Activated naive CD4-positive, alpha-beta T cell treated with anti-CD3 and anti-CD28 coated beads for 36 hours (primary cell): ENCODE results near the gene ADARB1. TPM values are rescaled to one million over a fixed set of nuclear protein-coding genes. Genes with fewer than 3 reads are reported as not detected.
"Not testable (repeated sequence)": the region's sequence is repeated elsewhere in the genome, so short reads cannot be mapped to it uniquely, and the experiment has no call there.

ENCODE experiments used
- CTCF ChIA-PET: fragments of 350-600 bp; sonication (Branson Sonifier 250); formaldehyde crosslinking; loops from one replicate; lab custom pipeline; 2021; ENCODE audit warnings: antibody characterized with exemption; lab: Charles Lee
- DNase-seq: peaks from one replicate; pipeline ENCODE4 v3.0.0-alpha.2; 2020
- H3K27ac Mint-ChIP-seq: one replicate; pipeline ENCODE4 v1.8.0; 2021; ENCODE audit warnings: mild to moderate bottlenecking, mixed read lengths
- H3K27me3 Mint-ChIP-seq: one replicate; pipeline ENCODE4 v1.8.0; 2021; ENCODE audit warnings: low read depth, mixed read lengths
- H3K36me3 Mint-ChIP-seq: one replicate; pipeline ENCODE4 v1.8.0; 2021; ENCODE audit warnings: low read depth, mixed read lengths
- H3K4me1 Mint-ChIP-seq: one replicate; pipeline ENCODE4 v1.8.0; 2021; ENCODE audit warnings: low read depth, mixed read lengths
- H3K4me3 Mint-ChIP-seq: one replicate; pipeline ENCODE4 v1.8.0; 2021; ENCODE audit warnings: mild to moderate bottlenecking, moderate library complexity, mixed read lengths
- H3K9me3 Mint-ChIP-seq: one replicate; pipeline ENCODE4 v1.8.0; 2021; ENCODE audit warnings: mixed read lengths
- intact Hi-C: fragments of 100-400 bp; cut with micrococcal nuclease; formaldehyde crosslinking; loops from one replicate; pipeline ENCODE4 v1.15.1; 2023
- total RNA-seq, 2 experiments: library from RNA; stranded (reverse); gene quantifications; one replicate each; pipeline ENCODE4 v1.2.3, GENCODE V29; 2021

ADARB1 gene, protein sequence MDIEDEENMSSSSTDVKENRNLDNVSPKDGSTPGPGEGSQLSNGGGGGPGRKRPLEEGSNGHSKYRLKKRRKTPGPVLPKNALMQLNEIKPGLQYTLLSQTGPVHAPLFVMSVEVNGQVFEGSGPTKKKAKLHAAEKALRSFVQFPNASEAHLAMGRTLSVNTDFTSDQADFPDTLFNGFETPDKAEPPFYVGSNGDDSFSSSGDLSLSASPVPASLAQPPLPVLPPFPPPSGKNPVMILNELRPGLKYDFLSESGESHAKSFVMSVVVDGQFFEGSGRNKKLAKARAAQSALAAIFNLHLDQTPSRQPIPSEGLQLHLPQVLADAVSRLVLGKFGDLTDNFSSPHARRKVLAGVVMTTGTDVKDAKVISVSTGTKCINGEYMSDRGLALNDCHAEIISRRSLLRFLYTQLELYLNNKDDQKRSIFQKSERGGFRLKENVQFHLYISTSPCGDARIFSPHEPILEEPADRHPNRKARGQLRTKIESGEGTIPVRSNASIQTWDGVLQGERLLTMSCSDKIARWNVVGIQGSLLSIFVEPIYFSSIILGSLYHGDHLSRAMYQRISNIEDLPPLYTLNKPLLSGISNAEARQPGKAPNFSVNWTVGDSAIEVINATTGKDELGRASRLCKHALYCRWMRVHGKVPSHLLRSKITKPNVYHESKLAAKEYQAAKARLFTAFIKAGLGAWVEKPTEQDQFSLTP
- 10 to 100 TPM; 30.1 to 33.3 TPM for total RNA-seq

DNA sequence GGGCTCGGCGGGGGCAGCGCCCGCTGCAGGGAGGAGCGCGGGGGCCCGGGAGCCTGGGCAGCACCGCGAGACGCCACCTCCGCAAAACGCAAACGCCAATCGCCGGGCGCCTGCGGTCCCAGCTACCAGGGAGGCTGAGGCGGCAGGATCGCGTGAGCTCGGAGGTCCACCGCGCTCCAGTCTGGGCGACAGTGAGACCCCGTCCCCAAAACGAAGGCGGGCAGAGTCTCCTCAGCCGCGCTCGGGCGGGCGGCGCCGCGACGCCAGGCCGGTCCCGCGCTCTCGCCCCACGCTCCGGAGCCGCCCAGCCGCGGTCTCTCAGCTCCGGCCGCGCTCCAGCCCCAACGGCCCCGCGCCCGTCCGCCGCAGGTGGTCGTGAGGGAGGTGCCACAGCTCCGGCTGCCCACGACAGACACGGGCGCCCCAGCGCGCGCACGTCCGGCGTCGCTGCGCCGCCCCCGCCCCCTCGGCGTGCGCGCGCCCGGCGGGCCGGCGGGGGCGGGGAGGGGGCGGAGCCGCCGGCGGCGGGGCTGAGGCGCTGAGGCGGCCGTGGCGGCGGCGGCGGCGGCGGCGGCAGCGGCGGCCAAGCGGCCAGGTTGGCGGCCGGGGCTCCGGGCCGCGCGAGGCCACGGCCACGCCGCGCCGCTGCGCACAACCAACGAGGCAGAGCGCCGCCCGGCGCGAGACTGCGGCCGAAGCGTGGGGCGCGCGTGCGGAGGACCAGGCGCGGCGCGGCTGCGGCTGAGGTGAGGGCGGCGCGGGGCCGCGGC, at the start of gene ADARB1:
TSS of gene ADARB1 (plus strand) at position 533 of the 770 bp plus-strand sequence. CDS start 97,077 bp downstream, outside the sequence.
- Mint-ChIP-seq H3K36me3 (peaks cover 2% of the 10 kb centered on the region), H3K4me3 (peak within 1 kb of the TSS; percentile 86), H3K4me1 (peaks cover 37% of the 10 kb centered on the region), H3K27me3 (no peaks in the 10 kb centered on the region), H3K27ac (peak within 1 kb of the TSS; percentile 76), H3K9me3 (no peaks in the 10 kb centered on the region)
- DNase-seq, result peak; percentile 53
- CTCF ChIA-PET, result interaction anchor here (0.8 to 1.4 kb wide), 3 partner anchors 28 to 64 kb away, joined by 3 to 6 read pairs (median 4); no protein-coding TSS in a partner anchor
- intact Hi-C loops, result no loop called here

DNA sequence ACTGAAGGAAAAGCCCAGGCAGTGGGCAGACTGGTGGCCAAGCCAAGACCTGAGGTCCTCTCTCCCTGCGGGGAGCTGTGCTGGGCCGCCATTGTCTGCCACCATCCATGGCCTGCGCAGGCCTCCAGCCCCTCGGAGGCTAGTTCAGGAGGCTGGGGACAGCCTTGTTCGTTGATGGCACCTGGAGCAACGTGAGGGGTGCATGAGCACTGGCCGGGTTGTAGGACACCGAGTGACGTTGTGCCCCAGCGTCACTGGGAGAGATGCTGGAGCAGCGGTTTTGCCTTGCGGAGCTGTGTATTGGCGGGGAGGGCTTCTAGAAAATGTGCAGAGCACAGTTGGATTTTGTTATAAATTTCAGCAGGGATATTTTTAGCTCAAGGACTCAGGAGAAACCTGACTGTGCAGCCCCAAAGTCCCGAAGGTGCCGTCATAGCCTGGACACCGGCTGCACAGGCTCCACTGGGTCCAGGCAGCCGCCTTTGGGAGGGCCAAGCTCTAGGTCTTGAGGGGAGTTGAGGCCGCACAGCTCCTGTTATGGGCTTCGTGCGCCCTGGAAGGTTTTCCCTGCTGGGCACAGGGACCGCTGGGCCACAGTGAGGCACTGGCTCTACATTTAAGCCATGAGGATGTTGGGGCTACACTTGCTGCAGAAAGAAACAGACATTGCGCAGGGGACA, 48.2 kb upstream of the ADARB1 start:
- intact Hi-C loops, result no loop called here
- Mint-ChIP-seq H3K27ac (no peak overlapping the region), H3K4me3 (no peak overlapping the region), H3K9me3 (peaks cover 8% of the 10 kb centered on the region), H3K36me3 (no peaks in the 10 kb centered on the region), H3K27me3 (peaks cover 2% of the 10 kb centered on the region), H3K4me1 (no peaks in the 10 kb centered on the region)
- no peak for DNase-seq
- CTCF ChIA-PET, result interaction anchor here (0.6 to 1.1 kb wide), 2 partner anchors 52 to 112 kb away, joined by 3 read pairs; no protein-coding TSS in a partner anchor

DNA sequence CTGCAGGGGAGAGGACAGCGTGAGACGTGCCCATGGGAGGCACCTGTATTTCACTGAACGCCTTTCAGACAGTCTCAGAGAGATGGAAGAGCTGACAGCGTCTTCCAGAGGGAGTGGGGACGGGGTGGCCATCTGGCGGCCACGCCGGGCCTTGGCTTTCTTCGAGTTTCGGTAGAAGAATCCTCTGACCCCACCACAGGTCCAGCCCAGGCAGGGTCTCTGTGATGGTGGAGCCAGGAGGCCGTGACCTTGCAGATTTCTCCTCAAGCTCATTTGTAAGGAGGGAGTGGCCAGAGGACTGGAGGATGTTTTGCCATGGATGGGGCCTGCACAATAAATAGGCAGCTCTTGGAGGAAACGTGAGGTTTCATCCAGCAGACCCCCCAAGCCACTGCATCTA, 47.6 kb upstream of the ADARB1 start:
- no peaks in the 10 kb centered on the region for H3K36me3 Mint-ChIP-seq

DNA sequence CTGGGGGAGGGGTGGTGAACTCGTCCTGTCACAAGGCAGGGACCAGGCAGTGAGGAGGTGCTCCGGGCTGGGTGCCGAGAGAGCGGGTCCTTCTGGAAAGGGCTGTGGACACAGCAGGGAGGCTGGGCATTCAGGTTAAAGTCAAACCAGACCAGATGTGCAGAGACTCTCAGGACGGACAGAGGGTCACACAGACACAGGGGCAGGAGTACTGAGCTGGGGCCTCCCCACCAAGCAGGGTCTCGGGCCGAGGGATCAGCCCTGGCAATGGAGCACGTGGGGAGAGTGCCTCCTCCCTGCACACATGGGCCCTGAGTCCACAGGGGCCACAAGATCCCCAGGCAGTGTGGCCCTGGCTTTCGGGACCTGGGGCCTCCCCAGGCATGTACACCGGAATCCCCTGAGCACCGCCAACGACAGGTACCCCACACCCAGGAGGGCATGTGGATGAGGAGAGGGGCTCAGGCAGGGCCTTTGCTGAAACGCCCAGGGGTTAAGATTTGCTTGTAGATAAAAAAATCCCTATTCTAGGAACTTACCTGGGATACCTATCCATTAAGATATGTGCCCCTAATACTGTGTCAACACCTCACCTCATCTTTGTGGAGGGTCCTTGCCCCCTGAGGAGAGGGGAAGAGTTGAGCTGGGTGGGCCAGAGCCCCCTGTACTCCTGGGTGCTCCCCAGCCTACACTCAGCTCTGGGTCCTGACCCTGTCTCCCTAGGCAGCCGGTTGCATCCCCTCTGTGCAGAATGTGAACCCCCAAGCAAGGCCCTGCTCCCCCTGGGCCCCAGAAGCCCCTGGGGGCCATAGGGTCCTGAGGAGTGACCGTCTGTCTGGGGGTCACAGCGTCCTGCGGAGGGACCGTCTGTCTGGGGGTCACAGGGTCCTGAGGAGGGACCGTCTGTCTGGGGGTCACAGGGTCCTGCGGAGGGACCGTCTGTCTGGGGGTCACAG, 46.9 kb upstream of the ADARB1 start:
- intact Hi-C loops, result no loop called here

More for the DNA sequence above, 47.6 kb upstream of the ADARB1 start:
- no peak for DNase-seq
- Mint-ChIP-seq H3K4me1 (no peaks in the 10 kb centered on the region), H3K4me3 (no peak overlapping the region), H3K27ac (no peak overlapping the region), H3K27me3 (peaks cover 2% of the 10 kb centered on the region), H3K9me3 (peaks cover 8% of the 10 kb centered on the region)
- intact Hi-C loops, result no loop called here
- CTCF ChIA-PET, result interaction anchor here (0.6 to 1.1 kb wide), 2 partner anchors 53 to 112 kb away, joined by 3 read pairs; no protein-coding TSS in a partner anchor

DNA sequence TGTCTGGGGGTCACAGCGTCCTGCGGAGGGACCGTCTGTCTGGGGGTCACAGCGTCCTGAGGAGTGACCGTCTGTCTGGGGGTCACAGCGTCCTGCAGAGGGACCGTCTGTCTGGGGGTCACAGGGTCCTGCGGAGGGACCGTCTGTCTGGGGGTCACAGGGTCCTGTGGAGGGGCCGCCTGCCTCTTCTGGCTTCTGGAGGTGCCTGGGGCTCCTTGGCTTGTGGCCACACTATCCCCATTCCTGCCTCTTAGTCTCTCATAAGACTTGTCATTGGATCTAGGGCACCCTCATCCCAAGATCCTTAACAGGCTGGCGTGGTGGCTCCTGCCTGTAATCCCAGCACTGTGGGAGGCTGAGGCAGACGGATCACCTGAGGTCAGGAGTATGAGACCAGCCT, 45.7 kb upstream of the ADARB1 start:
- intact Hi-C loops, H3K36me3 Mint-ChIP-seq, DNase-seq, H3K4me1 Mint-ChIP-seq, H3K27me3 Mint-ChIP-seq, H3K27ac Mint-ChIP-seq, H3K4me3 Mint-ChIP-seq, H3K9me3 Mint-ChIP-seq: not testable (repeated sequence)
- CTCF ChIA-PET, result interaction anchor here (0.7 kb wide), 1 partner anchor 490 kb away, joined by 6 read pairs; no protein-coding TSS in a partner anchor

More for the DNA sequence above, 46.9 kb upstream of the ADARB1 start:
- H3K27me3 Mint-ChIP-seq, result peaks cover 4% of the 10 kb centered on the region
- CTCF ChIA-PET, result interaction anchor here (1.1 kb wide), 1 partner anchor 111 kb away, joined by 3 read pairs; no protein-coding TSS in a partner anchor
- H3K27ac Mint-ChIP-seq, result no peak overlapping the region
- H3K4me1 Mint-ChIP-seq, result no peaks in the 10 kb centered on the region
- no peak overlapping the region for H3K4me3 Mint-ChIP-seq
- DNase-seq, result no peak
- H3K9me3 Mint-ChIP-seq, result peaks cover 8% of the 10 kb centered on the region
- H3K36me3 Mint-ChIP-seq, result no peaks in the 10 kb centered on the region

DNA sequence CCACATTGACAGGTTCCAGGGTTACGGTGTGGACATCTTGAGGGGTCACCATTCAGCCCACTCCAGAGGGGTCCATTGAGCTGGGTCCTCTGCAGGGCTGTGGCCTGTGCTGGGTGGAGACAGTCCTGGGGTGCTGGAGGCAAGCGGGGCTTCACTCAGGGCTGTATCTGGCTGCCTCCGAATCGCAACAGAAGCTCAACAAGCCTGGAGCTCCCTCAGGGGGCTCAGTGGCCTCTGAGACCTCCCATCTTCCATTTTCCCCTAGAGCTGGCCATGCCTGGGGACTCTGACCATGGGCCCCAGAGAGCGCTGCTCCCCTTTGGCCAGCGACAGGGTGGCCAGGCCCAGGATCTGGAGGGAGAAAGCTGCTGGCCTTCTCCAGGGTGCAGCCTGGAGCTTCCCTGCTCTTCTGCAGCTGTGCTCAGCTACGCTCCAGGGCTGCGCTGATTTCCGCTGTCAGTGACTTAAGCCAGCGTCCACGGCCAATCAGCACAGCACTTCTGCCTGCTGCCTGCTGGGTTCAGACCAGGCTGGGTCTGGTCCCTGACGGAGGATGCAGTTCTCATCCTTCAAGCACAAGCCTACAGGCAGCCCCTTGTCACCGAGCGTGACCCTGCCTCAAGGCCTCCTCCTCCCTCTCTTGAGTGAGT, 45.0 kb upstream of the ADARB1 start:
- CTCF ChIA-PET, result interaction anchor here (0.7 to 1.6 kb wide), 2 partner anchors 109 to 490 kb away, joined by 3 to 6 read pairs; no protein-coding TSS in a partner anchor
- H3K4me3 Mint-ChIP-seq, result no peak overlapping the region
- H3K9me3 Mint-ChIP-seq, result peaks cover 2% of the 10 kb centered on the region
- intact Hi-C loops, result no loop called here
- H3K4me1 Mint-ChIP-seq, result no peaks in the 10 kb centered on the region
- peaks cover 4% of the 10 kb centered on the region for H3K27me3 Mint-ChIP-seq
- H3K27ac Mint-ChIP-seq, result no peak overlapping the region
- H3K36me3 Mint-ChIP-seq, result no peaks in the 10 kb centered on the region
- DNase-seq, result no peak

DNA sequence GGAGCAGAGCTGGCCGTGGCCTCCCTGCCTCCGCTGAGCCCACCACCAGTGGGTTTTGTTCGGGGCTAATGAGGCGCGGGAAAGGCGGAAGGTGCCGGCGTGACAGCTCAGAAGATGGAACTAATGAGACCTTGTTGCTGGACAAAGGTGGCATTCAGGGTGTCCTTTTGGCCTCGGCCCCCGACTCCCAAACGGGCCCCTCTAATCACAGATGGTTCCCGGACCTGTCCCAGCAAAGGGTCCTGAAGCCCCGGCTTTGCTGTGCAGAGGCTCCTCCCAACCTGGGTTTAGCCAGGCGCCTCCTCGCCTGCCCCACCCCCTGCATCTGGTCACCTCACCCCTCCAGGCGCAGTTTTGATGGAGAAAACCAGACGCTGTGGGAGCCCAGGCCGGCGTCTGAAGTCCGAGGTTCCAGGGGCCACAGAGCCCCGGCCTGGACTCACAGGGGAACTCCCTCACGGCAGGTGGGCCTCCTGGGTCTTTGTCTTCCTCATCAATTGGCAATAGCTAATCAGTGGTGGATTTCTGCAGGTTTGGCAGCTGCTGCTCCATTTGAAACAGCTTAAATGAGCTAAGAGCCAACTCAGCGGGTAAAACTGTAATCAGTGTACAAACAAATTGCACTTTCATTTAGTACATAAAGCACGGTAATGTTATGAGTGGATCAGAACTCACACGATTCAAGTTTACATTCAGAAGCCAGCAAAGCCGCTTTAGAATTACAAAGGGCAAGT, 44.3 kb upstream of the ADARB1 start:
- H3K27me3 Mint-ChIP-seq, result peaks cover 4% of the 10 kb centered on the region
- no peak overlapping the region for H3K27ac Mint-ChIP-seq
- H3K9me3 Mint-ChIP-seq, result no peaks in the 10 kb centered on the region
- CTCF ChIA-PET, result interaction anchor here (1.6 kb wide), 1 partner anchor 108 kb away, joined by 3 read pairs; no protein-coding TSS in a partner anchor
- no peaks in the 10 kb centered on the region for H3K4me1 Mint-ChIP-seq
- intact Hi-C loops, result no loop called here
- DNase-seq, result no peak
- H3K4me3 Mint-ChIP-seq, result no peak overlapping the region
- H3K36me3 Mint-ChIP-seq, result no peaks in the 10 kb centered on the region

DNA sequence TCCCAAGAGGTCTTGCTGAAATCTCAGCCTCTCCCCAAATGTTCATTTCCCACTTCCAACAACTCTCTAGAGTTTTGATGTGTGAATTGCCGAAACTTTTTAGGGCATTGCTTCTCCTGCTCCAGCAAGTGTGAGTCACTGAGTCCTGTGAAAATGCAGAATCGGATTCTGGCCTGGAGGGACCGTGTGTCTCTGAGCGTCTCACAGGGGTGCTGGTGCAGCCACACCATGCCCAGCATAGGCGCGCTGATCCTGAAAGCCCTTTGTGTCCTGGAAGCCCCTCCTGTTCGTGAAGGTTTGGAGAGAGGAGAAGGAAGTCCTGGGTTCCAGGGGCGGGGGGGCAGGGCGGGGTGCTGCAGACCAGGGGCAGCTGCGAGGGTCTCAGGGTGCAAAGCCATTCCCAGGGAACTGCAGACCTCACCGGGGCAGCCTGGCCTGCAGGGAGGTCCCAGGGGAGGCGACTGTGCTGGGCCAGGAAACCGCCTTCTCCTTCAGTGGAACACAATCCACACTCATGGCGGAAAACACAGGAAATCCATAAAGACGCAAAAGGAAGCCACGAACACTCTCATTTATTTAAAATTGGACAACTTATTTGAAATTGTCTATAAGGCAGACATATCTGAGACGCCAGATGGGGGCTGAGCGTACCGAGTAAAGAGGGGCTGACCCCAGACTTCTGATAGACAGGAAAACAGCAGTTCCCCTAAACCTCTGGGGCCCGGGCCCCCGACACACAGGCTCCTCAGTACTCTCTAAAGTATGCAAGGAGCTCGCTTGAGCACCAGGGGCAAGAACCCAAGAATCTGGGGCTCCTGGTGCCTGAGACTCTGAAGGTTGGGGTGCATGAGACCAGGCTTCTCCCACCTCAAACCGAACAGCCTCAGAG, 43.5 kb upstream of the ADARB1 start:
- CTCF ChIA-PET, result interaction anchor here (1.6 kb wide), 1 partner anchor 107 kb away, joined by 3 read pairs; no protein-coding TSS in a partner anchor
- H3K4me3 Mint-ChIP-seq, result no peak overlapping the region
- no peak for DNase-seq
- H3K4me1 Mint-ChIP-seq, result no peaks in the 10 kb centered on the region
- peaks cover 5% of the 10 kb centered on the region for H3K27me3 Mint-ChIP-seq
- H3K9me3 Mint-ChIP-seq, result peaks cover 4% of the 10 kb centered on the region
- intact Hi-C loops, result no loop called here
- no peaks in the 10 kb centered on the region for H3K36me3 Mint-ChIP-seq
- H3K27ac Mint-ChIP-seq, result no peak overlapping the region

DNA sequence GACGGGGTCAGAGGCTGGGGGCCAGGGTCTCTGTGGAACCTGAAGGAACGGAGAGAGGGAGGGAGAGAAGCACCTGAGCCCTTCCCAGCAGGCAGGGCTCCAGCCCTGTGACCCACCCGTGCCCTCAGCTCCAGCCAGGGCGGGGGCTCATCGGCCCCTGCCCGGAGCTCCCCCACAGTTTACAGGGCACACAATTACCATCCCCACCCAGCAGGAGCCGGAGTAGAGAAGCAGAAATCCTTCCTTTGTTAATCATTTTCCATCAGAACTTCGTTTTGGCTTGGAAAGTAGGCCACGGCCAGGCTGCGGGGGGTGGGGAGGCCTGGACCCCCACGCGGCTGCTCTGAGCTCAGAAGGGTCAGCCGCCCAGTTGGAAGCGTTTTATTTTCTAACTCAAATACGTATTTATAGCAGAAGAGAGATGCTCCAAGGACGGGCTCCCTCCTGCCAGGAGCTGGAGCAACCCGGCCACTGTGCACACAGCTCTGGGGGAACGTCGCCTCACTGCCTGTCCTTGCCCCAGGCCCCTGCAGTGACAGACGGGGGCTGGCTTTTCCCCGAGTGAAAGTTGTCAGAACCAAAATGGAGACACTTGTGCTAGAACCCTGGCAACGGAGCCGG, 42.7 kb upstream of the ADARB1 start:
- H3K4me3 Mint-ChIP-seq, result no peak overlapping the region
- CTCF ChIA-PET, result no interaction called here
- H3K9me3 Mint-ChIP-seq, result peaks cover 10% of the 10 kb centered on the region
- H3K36me3 Mint-ChIP-seq, result no peaks in the 10 kb centered on the region
- H3K27ac Mint-ChIP-seq, result no peak overlapping the region
- no peak for DNase-seq
- H3K4me1 Mint-ChIP-seq, result no peaks in the 10 kb centered on the region
- intact Hi-C loops, result no loop called here
- peaks cover 7% of the 10 kb centered on the region for H3K27me3 Mint-ChIP-seq
